HG03108 (cell line): ENCODE data around the gene TRIM72.
"Not testable (repeated sequence)": the region's sequence is repeated elsewhere in the genome, so short reads cannot be mapped to it uniquely, and the experiment has no call there.

Experiments used
- ATAC-seq: cut with Tn5 transposase; IDR thresholded peaks from one replicate; pipeline ENCODE4 v1.9.1; 2021; ENCODE audit warnings: moderate library complexity; ENCODE audit not compliant: unreplicated experiment

The TRIM72 gene

DNA sequence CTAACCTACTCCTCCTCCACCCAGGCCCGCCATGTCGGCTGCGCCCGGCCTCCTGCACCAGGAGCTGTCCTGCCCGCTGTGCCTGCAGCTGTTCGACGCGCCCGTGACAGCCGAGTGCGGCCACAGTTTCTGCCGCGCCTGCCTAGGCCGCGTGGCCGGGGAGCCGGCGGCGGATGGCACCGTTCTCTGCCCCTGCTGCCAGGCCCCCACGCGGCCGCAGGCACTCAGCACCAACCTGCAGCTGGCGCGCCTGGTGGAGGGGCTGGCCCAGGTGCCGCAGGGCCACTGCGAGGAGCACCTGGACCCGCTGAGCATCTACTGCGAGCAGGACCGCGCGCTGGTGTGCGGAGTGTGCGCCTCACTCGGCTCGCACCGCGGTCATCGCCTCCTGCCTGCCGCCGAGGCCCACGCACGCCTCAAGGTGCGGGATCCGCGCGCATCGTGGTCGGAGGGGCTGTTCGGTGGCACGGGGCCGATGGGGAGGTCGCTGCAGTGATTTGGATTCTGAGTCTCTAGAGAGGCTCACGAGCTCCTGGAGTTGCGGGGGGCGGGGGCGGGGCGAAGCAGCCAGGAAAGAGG is 878 bp downstream of the TRIM72 start:
- ATAC-seq: no peak

DNA sequence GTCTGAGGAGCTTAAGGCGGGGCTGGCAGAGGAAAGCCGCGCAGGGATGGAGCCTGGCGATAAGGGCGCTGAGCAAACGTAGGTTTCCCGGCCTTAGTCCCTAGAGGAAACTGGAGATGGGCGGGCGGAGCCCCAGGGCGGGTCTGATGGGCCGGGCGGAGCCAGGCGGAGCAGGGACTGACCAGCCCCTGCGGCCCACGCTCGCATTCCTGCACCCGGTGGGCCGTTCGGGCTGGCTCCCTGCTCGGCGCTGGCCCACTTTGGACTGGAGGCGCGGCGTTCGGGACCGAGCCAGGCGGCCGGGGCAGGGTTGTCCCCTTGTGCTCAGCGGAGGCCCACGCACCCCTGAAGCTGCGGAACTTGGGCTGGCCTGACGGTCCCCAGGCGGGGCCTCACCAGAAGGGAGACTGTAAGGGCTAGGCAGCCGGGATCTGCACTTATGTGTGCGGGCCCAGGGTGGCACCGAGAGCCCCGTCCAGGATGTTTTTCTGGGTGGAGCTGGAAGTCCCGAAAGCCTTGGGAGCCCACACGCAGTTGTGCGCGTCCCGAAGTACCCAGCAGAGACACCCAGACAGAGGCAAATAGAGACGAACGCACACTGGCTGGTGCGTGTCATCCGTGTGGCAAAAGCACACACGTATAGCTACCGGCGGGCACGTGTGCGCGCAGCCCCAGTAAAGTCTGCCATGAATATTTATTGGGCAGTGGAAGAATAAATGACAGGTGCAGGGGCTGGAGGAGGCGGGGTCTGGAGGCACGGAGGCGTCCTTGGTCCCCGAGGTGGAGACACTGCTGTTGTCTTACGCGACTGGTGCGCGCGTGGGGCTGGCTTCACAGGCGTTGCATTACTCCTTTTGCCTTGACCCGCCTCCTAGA is 1.6 kb downstream of the TRIM72 start:
- no peak for ATAC-seq

DNA sequence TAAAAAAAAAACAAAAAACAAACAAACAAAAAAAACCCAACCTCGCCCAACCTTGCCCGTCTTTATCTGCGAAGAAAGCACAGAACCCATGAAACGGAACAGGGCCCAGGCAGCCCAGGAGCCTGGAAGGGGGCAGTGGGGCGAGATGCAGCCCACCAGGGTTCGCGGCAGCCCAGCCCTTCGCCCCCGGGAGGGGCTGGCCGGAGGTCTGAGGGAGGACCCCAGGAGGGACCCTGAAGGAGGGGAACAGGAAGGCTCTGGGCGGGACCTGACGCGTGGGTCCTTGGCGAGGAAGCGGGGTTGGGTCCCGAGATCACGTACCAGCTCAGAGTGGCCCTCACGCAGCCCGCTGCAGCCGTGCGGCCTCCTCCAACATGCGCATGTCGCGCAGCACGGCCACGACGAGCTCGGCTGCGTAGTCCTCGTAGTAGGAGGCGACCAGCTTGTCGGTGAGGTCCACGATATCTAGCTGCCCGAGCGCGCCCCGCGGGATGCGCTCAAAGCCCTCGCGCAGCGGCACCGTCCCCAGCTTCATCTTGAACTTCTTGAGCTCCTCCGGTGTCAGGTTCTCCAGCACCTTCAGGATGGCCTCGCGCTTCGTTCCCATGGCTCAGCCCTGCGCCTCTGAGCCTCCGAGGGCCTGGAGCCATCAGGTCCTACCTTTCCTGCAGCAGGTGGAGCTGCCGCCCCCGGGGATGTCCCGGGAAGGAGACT is 2.7 kb downstream of the TRIM72 start, which contains the start of gene PYDC1:
TSS of gene PYDC1 (minus strand) at position 714 of the 714 bp plus-strand sequence. CDS start at position 607, 107 bp downstream.
- ATAC-seq: no peak

DNA sequence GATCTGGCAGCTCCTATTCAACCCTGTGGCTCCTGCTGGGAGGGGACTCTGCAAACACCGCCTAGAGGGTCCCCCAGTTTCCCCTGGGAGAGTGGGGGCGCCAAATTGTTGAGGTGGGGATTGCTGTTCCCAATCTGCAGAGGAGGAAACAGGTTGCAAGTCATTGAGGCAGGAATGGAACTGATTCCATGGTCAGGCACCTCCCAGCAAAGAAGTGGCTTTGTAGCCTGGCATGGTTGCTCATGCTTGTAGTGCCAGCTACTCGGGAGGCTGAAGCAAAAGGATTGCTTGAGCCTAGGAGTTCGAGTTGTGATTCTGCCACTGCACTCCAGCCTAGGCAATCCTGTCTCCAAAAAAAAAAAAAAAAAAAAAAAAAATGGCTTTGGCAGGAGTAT is 3.2 kb downstream of the TRIM72 start:
- no peak for ATAC-seq

DNA sequence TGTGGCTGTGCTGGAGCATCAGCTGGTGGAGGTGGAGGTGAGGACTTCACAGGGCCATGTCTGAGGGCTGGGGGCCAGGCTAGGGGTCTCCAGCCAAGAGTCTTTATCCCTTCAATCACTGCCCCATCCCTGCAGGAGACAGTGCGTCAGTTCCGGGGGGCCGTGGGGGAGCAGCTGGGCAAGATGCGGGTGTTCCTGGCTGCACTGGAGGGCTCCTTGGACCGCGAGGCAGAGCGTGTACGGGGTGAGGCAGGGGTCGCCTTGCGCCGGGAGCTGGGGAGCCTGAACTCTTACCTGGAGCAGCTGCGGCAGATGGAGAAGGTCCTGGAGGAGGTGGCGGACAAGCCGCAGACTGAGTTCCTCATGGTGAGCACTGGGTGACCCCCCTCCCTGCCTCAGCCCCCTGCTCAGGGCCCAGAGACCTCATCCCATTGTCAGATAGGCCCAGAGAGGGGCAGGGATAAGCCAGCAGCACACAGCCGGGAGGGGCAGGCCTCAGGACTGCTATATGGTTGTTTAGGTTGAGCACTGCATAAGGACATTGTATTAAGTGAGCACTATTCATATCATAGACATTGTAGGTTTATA is 5.3 kb downstream of the TRIM72 start:
- ATAC-seq: no peak

DNA sequence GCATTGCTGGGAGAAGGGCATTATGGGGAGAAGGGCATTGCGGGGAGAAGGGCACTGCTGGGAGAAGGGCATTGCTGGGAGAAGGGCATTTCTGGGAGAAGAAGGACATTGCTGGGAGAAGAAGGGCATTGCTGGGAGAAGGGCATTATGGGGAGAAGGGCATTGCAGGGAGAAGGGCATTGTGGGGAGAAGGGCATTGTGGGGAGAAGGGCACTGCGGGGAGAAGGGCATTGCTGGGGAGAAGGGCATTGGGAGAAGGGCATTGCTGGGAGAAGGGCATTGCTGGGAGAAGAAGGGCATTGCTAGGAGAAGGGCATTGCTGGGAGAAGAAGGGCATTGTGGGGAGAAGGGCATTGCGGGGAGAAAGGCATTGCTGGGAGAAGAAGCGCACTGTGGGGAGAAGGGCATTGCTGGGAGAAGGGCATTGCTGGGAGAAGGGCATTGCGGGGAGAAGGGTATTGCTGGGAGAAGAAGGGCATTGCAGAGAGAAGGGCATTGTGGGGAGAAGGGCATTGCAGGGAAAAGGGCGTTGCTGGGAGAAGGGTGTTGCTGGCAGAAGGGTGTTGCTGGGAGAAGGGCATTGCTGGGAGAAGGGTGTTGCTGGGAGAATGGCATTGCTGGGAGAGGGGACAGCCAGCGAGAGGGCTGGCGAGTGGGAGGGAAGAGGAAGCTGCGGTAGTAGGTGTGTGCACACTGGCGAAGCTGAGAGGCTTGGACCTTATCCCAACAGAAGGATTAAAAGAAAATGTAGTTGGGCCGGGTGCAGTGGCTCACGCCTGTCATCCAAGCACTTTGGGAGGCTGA is 7.6 kb downstream of the TRIM72 start:
- ATAC-seq: no peak

DNA sequence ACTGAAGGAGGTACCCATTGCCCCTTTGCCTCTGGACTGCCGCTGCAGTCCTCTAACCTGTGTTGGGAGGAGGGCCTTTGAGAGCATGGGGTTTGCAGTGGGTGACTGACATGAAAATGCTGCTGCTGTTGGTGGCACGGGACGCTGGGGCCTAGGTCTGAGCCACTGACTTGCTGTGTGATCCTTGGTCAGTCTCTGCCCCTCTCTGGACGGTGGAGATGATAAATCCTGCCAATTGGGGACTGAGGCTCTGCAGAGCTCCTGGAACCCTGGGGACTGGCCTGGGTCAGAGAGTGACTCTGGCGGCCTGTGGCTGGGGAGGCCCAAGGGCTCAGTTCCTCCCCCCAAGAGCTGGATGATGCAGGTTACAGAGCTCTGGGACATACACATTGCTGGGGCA is 9.1 kb downstream of the TRIM72 start:
- no peak for ATAC-seq

DNA sequence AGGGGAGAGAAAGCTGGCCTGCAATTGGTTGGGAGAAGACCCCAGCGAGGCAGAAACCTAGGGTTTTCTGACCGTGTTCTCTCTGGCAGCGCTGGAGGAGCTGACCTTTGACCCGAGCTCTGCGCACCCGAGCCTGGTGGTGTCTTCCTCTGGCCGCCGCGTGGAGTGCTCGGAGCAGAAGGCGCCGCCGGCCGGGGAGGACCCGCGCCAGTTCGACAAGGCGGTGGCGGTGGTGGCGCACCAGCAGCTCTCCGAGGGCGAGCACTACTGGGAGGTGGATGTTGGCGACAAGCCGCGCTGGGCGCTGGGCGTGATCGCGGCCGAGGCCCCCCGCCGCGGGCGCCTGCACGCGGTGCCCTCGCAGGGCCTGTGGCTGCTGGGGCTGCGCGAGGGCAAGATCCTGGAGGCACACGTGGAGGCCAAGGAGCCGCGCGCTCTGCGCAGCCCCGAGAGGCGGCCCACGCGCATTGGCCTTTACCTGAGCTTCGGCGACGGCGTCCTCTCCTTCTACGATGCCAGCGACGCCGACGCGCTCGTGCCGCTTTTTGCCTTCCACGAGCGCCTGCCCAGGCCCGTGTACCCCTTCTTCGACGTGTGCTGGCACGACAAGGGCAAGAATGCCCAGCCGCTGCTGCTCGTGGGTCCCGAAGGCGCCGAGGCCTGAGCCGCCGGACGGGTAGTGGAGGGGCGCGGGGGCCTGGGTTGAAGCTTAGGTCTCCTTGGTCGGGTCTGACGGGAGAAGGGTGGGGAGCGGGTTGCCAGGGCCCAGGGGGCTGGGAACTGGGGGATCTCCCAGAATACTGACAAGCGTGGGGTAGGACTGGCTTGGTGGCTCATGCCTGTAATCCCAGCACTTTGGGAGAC is 10.4 kb downstream of the TRIM72 start:
- no peak for ATAC-seq

DNA sequence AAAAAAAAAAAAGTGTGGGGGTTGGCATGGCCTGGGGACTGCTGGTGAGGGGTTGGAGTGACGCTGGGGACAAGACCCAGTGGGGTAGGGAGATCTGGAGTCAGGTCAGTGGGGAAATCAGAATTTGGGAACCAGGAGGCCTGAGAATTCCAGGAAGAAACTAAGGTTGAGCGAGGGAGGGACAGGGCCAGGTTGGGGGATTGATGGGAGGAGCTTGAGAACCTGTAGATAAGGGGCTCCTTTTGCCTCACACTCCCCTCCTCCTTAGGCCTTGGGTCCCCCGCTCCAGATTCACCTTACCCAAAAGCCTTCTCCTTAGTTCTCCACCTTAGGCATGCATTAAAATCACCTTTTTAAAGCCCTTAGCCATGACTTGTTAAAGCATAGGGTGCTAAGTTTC is 11.3 kb downstream of the TRIM72 start:
- no peak for ATAC-seq

DNA sequence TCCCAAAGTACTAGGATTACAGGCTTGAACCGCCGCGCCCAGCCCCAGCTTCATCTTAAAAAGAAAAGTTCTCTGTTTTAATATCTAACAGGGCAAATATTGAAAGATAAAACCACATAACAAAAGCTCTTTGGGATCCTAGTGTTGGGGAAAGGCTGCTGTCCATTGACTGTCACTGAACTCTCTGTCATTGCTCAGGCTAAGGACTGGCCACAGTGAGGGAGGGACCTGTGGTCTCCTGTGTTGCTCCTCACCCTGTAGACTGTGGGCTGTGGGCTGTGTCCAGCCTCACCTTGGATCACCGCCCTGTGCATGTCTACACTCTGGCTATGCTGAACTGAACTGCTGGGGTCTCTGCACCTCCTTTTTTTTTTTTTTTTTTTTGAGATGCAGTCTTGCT is 14.3 kb downstream of the TRIM72 start:
- ATAC-seq: no peak

DNA sequence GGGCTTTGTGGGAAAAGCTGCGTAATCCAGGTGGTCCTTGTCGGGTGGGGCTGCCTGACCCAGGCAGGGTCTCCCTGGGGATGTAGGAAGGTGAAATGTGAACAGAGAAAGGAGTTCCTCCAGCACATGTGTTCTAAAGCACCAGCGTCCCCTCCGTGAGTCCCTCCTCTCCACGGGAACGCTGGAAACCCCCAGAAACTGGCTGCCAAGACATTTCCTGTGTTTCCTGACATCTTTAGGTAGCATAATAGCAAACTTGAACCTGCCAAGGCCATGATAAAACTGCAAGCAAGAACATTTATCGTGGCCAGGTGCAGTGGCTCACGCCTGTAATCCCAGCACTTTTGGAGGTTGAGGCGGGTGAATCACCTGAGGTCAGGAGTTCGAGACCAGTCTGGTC is 15.6 kb downstream of the TRIM72 start:
- no peak for ATAC-seq

DNA sequence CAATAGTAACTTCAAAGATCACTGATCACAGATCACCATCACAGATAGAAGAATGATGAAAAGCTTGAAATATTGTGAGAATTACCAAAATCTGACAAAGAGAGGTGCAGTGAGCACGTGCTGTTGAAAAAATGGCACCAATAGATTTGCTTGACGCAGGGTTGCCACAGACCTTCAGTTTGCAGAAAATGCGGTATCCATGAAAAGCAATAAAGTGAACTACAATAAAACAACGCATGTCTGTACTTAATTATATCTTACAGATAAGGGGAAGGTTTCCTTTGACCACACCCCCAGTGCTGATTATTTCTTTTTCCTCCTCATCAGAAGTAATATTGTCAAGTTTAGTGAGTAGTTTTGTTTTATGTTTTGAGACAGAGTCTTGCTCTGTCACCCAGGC is 24.1 kb downstream of the TRIM72 start:
- ATAC-seq: no peak

DNA sequence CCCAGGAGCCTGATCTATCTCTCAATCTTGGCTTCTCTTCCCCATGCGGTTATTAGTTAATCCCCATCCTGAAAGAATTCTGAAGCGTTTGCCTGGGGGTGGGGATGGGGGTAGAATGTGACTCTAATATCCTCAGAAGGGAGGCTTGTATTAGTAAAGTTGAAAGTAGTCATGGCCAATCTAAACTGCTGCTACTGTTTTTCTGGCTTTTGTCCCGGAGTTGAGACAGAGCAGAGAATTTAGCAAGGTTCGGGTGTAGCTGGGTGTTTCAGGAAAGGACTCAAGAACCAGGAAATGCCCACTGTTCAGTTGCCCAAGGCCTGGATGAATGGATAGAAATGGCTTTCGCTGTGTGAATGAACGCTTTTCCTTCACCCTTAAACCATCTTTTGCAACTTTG is 28.3 kb downstream of the TRIM72 start:
- no peak for ATAC-seq

DNA sequence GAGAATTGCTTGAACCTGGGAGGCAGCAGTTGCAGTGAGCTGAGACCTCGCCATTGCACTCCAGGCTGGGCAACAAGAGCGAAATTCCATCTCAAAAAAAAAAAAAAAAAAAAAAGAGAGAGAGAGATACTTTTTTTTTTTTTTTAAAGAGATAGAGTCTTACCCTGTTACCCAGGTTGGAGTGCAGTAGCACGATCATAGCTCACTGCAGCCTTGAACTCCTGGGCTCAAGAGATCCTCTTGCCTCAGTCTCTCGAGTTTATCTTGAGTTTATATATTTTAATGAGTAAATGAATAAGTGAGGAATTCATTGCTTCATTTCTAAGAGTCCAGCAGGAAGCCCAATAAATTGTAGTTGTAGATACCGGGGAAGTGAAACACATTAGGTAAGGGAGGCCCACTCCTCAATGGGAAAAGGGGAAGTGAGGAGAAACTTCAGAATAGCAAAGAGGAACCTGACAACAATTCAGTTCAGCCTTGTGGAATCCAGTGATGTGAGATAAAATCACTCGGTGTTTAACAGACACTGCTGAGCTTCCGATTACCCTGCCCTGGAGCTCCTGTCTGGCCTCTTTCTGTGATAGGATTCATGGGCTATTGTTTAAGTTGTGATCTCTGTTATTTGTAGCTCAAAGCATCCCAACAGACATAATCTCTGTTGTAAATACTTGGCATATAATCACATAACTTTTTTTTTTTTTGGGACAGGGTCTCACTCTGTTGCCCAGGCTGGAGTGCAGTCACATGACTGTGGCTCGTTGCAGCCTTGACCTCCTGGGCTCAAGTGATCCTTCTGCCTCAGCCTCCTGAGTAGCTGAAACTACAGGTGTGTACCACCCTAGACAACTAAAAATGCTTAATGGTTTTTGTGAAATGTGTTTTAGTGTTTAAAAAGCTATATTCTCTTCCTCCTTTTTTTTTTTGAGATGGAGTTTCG is 30.1 kb downstream of the TRIM72 start:
- no peak for ATAC-seq

DNA sequence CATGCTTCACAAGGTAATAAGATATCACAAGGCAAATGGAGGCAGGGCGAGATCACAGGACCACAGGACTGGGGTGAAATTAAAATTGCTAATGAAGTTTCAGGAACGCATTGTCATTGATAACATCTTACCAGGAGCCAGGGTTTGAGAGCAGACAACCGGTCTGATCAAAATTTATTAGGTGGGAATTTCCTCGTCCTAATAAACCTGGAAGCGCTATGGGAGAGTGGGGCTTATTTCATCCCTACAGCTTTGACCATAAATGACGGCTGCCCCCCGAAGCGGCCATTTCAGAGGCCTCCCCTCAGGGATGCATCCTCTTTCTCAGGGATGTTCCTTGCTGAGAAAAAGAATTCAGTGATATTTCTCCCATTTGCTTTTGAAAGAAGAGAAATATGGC is 31.7 kb downstream of the TRIM72 start:
- ATAC-seq: not testable (repeated sequence)

DNA sequence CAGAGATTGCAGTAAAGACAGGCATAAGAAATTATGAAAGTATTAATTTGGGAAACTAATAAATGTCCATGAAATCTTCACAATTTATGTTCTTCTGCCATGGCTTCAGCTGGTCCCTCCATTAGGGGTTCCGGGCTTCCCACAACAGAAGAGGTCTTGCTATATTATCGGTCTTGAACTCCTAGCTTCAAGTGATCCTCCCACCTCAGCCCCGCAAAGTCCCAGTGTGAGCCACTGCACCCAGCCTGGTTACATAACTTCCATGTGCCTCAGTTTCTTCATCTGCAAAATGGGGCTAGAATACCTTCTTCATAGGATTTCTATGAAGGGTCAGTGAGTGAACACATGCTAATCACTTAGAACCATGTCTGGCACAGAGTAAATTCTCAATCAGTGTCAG is 32.4 kb downstream of the TRIM72 start:
- ATAC-seq: no peak

DNA sequence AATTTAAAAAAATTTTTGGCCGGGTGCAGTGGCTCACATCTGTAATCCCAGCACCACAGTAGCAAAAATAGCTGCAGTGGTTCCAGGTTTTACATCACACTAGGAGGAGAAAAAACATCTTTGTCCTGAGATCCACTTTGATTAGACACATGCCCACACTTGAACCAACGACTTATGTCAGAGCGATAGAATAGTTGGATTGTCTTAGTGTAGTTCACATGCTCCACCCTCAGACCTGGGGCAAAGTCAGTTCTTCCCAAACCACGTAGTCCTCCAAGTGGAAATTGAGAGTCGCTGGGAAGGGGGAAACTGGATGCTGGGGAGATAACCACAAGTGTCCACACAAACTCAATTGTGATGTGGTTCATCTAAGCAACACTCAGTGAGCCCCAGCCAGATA is 34.4 kb downstream of the TRIM72 start:
- no peak for ATAC-seq

DNA sequence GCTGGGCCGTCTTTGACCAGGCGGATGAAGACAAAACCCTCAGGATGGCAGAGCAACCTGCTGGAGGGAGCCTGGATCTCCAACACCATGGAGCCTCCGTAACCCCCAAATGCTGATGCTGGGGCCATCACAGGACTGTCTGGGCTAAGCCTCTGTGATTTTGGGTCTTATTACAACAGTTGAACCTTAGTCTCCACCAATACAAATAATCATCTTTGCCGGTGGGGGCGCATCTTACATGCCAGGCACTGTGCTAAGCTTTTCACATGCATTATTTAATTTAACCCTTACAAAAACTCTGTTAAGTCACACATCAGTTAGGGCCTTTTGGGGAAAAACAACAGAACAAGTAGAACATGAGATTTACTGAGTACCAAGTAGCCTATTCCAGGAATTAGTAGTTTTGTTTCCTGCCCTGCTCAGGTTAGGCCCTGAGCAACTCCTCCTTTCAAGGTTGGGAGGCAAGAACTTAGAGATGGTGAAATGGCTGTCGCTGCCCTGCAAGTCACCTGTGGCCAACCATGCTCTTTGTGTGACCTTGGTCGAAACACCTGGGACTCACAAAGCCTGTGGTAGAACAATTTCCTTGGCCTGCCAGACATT is 37.0 kb downstream of the TRIM72 start:
- no peak for ATAC-seq
